T-helper 22 cell (primary cell): ENCODE data around the gene RAPSN.

Source experiments
- DNase-seq: peaks from one replicate; pipeline ENCODE4 v3.0.0-alpha.2; 2020; ENCODE audit warnings: low read depth

The RAPSN gene

DNA sequence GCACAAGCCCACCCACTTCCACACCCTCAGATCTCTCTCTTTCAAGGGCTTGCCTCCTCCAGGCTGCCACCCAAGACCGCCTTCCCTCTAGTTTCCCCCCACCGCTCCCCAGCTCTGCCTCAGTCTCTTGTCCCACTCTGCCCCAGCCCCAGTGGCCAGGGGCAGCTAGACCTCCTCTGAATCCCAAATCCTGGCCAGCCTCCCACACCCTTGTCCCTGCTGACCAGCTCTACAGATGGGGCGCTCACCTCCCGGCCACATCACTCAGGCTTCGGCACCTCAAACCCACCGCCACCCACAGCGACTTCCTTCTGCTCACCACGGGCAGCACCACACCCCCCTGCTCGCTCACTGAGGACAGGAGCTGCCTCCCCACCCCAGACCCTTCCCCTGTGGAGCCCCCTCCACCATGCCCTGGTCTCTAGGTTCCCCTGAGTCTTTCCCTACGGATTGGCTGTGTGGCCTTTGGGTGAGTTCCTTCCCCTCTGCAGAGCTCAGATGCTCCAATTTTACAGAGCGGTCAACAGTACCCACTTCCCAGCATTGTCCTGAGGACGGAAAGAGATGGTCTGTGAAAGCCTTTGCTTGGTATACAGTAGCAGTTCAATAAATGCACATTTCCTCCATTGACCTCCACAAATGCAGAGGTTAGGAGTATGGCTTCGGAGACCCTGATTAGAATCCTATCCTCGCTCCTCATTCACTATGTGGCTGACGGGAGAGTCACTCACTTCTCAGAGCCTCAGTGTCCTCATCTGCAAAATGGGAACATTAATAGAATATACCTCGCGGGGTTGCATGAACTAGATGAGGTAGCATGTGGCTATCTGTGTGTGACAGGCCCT is 59.1 kb downstream of the RAPSN start:
- no peak for DNase-seq

DNA sequence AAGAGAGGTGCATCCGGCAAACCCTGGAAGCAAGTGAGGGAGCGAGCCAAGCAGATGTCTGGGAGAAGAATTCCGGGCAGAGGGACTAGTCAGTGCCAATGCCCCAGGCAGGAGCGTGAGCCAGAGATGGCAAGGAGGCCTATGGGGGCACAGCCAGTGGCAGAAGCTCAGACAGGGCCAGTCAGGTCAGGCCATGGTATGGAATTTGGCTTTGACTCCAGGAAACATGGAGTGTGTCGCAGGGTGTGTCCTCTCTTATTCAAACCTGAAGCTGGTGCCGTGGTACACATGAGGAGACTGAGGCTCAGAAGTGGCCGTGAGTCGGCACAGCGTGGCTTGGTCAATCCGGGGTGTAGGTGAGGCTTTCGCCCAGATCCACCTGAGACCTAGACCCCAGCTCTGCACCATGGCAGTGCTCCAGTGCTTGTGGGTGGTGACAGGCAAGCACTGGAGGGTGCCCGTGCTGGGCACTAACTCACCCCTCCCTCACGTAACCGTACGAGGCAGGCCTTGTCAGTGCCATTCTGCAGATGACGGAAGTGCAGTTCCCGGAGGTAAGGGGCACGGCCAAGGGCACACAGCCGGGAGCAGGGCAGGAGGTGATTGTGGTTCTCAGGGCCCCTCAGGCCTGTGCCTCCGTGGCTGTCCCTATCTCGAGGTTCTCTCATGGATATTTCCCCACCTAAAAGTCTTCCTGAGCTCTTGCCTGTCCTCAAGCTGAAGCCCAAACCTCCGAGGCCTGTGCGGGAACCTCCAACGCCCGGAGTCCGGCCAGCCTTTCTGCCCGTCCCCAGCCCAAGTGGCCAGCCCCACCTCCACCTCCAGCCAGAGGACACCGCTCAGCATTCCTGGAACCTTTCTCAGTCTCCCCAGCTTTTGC is 60.0 kb downstream of the RAPSN start:
- DNase-seq: no peak

DNA sequence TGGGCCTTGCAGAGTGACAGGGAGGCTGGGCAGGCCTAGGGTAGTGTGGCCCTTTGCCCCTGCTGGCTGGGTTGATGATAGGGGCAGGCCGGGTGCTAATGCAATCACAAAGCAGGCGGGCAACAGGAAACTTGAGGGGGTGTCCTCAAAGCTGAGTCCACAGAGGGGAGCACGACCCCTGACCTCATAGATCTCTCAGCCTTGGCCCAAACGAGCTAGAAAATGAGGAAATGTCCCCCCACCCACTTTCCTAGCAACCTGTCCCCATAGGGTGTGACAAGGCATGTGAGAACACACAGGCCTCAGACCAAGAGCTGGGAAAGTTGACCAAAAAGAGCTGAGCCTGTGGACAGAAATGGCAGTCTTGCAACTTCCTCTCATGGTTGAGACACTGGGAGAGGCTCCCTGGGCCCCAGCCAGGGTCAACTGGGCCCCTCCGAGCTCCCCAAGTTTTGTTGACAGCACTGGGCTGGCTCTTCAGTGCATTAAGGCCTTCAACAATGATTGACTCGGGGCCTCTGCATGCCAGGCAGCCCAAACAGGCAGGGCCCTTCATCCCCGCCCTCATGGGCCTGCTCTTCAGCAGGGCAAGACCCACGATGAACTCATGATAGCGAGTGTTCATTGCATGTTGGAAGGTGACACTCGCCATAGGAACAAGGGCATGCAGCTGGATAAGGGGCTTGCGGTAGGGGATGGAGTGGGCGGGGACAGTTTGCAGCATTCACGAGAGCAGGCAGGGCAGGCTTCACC is 60.8 kb downstream of the RAPSN start:
- no peak for DNase-seq
